Type B pancreatic cell (in vitro differentiated cells): Measurements from ENCODE around the gene TOP3B. TPM values are rescaled to one million over a fixed set of nuclear protein-coding genes. Genes with fewer than 3 reads are reported as not detected.

ENCODE experiments used
- DNase-seq: peaks from one replicate; pipeline ENCODE4 v3.0.0; 2021; ENCODE audit warnings: mixed read lengths; ENCODE audit not compliant: unreplicated experiment; ENCODE audit errors: extremely low spot score
- H3K27ac Mint-ChIP-seq: 2 replicates; pipeline ENCODE4 v1.8.0; 2021; ENCODE audit warnings: mild to moderate bottlenecking, mixed read lengths
- H3K27me3 Mint-ChIP-seq: 2 replicates; pipeline ENCODE4 v1.8.0; 2021; ENCODE audit warnings: mixed read lengths
- H3K36me3 Mint-ChIP-seq: 2 replicates; pipeline ENCODE4 v1.8.0; 2021; ENCODE audit warnings: mixed read lengths
- H3K4me1 Mint-ChIP-seq: one replicate; pipeline ENCODE4 v1.8.0; 2021; ENCODE audit warnings: mixed read lengths; ENCODE audit not compliant: unreplicated experiment
- H3K4me3 Mint-ChIP-seq: 2 replicates; pipeline ENCODE4 v1.8.0; 2021; ENCODE audit warnings: mild to moderate bottlenecking, mixed read lengths
- H3K9me3 Mint-ChIP-seq: 2 replicates; pipeline ENCODE4 v1.8.0; 2021; ENCODE audit warnings: mixed read lengths
- total RNA-seq: library from RNA; stranded (reverse); gene quantifications from 2 replicates; pipeline ENCODE4 v1.2.1, GENCODE V29; 2021; ENCODE audit warnings: low replicate concordance
- TF ChIP-seq, protein P1 (sequence below): fragments of 200-600 bp; sonication (generic); conservative IDR thresholded peaks from 2 replicates; pipeline ENCODE4 v1.5.0; 2021; ENCODE audit warnings: antibody characterized with exemption, mild to moderate bottlenecking

Gene TOP3B
- total RNA-seq, 1 donor from 2014 or later = 66.3 TPM

- Mint-ChIP-seq H3K4me3 (no peak overlapping the region), H3K36me3 (no peaks in the 10 kb centered on the region), H3K27me3 (peaks cover 8% of the 10 kb centered on the region), H3K27ac (no peak overlapping the region), H3K4me1 (no peaks in the 10 kb centered on the region), H3K9me3 (no peaks in the 10 kb centered on the region)
- TF ChIP-seq, protein P1, sequence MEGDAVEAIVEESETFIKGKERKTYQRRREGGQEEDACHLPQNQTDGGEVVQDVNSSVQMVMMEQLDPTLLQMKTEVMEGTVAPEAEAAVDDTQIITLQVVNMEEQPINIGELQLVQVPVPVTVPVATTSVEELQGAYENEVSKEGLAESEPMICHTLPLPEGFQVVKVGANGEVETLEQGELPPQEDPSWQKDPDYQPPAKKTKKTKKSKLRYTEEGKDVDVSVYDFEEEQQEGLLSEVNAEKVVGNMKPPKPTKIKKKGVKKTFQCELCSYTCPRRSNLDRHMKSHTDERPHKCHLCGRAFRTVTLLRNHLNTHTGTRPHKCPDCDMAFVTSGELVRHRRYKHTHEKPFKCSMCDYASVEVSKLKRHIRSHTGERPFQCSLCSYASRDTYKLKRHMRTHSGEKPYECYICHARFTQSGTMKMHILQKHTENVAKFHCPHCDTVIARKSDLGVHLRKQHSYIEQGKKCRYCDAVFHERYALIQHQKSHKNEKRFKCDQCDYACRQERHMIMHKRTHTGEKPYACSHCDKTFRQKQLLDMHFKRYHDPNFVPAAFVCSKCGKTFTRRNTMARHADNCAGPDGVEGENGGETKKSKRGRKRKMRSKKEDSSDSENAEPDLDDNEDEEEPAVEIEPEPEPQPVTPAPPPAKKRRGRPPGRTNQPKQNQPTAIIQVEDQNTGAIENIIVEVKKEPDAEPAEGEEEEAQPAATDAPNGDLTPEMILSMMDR = no peak
- no peak for DNase-seq
Observed at GRCh38 chr22:22022255-22022840, 39.8 kb upstream of the TOP3B start.

DNA sequence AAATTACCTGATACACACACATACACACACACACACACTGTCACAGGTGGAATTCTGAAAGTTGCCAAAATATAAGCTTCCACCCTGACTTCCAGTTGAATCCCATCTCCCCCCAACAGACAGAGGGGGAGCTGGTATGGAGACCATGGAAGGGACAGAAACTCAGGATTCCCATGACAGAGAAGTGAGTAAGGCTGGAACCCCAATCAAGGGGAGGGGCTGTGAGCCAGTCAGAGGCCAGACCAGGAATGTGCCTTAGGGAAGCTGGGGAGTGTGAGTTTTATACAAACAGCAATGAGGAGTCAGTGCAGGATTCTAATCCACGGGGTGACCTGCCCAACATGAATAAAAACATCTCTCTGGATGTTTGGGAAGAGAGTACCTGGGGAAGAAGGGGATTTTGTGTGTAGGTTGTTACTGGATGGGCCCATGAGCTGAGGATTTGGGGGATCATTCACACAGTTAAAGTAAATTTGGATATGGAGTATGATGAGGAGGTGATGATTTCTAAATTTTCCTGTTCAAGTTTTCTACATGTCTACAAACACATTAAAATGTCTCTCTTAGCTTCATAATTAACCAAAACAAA, 38.7 kb upstream of the TOP3B start:
- TF ChIP-seq, protein P1 = no peak
- Mint-ChIP-seq H3K4me3 (no peak overlapping the region), H3K36me3 (no peaks in the 10 kb centered on the region), H3K4me1 (no peaks in the 10 kb centered on the region), H3K27ac (no peak overlapping the region), H3K27me3 (peaks cover 8% of the 10 kb centered on the region), H3K9me3 (no peaks in the 10 kb centered on the region)
- no peak for DNase-seq

GRCh38 chr22:22020425-22020852, 37.9 kb upstream of the TOP3B start:
- TF ChIP-seq, protein P1 = no peak
- Mint-ChIP-seq H3K4me1 (no peaks in the 10 kb centered on the region), H3K27me3 (peaks cover 12% of the 10 kb centered on the region), H3K27ac (no peak overlapping the region), H3K36me3 (no peaks in the 10 kb centered on the region), H3K4me3 (no peak overlapping the region), H3K9me3 (no peaks in the 10 kb centered on the region)
- no peak for DNase-seq

- TF ChIP-seq, protein P1 = no peak
- Mint-ChIP-seq H3K27me3 (peaks cover 12% of the 10 kb centered on the region), H3K4me1 (no peaks in the 10 kb centered on the region), H3K9me3 (no peaks in the 10 kb centered on the region), H3K27ac (no peak overlapping the region), H3K36me3 (no peaks in the 10 kb centered on the region), H3K4me3 (no peak overlapping the region)
- no peak for DNase-seq
Observed at GRCh38 chr22:22019659-22020424, 37.3 kb upstream of the TOP3B start.

DNA sequence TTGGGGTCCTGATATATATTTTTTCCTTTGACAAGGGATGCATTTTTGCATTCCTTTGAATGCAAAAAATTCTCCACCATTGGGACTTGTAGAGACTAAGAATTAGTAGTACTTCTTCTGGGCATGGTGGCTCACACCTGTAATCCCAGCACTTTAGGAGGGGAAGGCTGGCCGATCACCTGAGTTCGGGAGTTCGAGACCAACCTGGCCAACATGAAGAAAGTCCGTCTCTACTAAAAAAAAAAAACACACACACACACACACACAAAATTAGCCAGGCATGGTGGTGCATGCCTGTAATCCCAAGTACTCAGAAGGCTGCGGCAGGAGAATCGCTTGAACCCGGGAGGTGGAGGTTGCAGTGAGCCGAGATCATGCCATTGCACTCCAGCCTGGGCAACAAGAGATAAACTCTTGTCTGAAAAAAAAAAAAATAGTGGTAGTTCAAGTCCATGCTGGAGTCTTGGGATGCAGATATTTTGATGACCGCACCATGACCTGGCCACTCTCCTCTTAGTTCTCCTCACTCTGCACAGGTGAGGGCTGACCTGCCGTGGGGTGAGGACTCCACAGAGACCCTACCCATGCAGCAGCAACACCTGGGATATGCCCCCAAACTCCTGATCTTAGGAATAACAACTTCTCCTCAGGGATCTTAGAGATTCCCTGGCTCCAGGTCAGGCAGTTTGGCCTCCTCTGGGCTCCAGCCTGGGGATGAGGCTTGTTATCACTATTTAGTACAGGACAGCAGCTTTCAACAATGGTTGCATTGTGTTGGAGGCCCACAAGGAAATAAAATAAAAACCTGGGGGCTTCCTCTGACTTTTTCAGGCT, 36.5 kb upstream of the TOP3B start:
- no peaks in the 10 kb centered on the region for H3K36me3 Mint-ChIP-seq
- no peak overlapping the region for H3K27ac Mint-ChIP-seq
- H3K9me3 Mint-ChIP-seq = no peaks in the 10 kb centered on the region
- H3K4me1 Mint-ChIP-seq = no peaks in the 10 kb centered on the region
- TF ChIP-seq, protein P1 = no peak
- peaks cover 12% of the 10 kb centered on the region for H3K27me3 Mint-ChIP-seq
- no peak overlapping the region for H3K4me3 Mint-ChIP-seq
- no peak for DNase-seq
